Measurements from ENCODE around the gene NTRK1.
A peak's percentile ranks its signal among the peaks of the same experiment; 100 is the strongest.

Gene NTRK1

DNA sequence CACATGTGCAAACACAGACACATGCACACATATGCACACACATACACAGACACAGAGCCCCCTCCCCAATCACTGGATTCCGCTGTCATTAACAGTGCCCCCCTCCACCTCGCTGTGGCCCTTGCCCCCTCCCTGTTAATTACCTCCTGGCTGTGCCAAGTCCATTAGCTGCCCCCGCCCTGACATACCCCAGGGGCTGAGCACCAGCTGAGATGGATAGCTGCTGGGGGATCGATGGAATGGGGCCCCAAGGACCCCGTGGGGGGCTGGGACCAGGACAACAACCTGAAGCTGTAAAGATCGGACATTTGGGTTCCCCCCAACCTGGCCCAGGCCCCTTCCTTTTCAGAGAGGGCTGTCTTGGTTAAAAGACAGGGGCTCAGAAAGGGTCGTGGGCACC lies 23.3 kb downstream of the NTRK1 start:
- DNase-seq = no peak

DNA sequence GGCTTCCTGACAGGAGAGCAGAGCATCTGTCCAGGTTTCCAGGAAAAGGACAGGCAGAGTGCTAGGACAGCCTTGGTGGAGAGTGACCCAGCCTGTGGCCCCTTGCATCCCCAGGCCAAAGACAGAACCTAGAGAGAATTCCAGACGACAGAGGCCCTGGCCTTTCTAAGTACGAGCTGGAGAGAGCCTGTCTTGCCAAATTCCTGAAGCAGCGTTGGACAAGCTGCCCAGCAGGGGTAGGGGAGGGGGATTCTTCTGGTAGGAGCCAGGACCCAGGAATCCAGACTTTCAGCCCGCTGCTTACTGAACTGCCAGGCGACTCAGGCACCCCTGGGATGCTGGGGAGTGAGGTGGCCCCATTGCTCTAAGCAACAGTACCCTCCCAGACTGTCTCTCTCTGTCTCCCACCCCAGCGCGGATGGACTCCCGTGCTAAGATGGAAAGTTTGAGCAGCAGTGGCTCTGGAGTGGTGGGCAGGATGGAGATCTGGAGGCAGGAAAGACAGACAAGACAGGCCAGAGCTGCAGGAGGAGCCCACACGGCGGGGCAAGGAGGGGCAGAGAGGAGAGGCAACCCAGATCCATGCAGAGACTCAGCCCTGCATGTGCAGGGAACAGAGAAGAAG lies 24.0 kb downstream of the NTRK1 start:
- no peak for DNase-seq

DNA sequence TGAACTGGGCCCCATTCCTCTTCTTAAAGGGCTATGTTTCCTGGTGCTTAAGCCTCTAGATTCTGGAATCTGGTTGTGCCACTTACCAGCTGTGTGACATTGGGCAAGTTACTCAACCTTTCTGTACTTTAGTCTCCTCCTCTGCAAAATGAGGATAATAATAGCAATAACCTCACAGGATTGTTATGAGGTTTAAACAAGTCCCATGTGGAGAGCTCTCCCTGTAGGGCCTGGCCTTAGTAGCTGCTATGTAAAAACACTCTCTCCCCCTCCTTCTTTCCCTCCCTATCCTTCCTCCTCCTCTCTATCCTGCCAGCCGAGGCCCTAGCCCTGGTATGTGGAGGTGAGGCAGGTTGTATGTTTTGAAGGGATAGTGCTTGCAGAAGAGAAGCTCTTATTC lies 24.6 kb downstream of the NTRK1 start:
- DNase-seq = no peak

DNA sequence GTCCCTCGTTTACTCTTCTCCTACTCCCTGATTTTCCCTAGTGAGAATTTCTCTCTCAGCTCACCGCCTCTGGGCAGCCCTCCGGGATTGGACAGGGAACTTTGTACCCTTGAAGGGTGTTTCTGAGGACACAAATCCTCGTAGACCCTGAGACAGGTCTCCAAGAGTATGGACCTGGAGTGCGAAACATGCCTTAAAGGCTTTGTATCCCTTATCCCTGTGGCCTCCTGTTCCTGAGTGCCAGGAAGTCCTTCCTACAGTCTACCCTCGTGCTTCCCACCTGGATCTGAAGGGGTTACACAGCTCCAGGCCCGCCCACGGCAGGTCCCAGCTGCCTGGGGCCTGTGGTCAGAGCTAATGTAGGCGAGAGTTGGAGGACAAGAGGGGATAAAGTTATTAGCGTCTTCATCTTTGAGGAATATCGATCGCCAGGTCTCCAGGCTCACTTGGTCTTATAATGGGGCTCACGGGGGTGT lies 25.3 kb downstream of the NTRK1 start:
- DNase-seq = no peak

DNA sequence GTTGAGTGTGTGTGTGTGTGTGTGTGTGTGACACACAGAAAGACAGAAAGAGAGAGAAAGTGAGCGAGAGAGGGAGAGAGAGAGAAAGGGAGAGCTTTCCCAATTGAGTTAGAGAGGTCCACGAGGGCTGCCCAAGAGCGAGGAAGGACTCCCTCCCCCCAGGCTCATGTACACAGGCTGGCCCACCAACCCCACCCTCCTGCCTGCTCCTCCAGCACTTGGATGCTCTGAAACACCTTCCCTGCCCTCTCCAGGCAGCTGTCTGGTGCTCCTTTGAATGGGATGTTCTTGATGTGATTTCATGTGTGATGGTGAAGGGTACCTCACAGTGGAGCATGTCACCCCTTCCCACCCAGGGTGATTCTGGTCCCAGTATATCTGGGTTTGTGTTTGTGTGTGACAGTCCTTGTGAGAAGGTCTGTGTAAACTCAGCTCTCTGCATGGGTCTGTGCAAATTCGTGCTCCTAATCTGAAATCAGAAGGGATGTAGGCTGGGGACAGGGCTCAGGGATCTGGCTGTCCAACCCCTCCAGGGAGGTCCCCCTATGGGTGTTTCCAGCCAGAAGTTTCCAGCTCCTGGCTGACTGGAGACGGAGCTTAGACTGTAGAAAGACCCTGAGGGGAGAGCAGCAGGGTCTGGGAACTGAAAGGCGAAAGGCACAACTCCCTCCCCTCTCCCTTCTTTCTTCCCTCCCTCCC lies 26.1 kb downstream of the NTRK1 start:
- no peak for DNase-seq

DNA sequence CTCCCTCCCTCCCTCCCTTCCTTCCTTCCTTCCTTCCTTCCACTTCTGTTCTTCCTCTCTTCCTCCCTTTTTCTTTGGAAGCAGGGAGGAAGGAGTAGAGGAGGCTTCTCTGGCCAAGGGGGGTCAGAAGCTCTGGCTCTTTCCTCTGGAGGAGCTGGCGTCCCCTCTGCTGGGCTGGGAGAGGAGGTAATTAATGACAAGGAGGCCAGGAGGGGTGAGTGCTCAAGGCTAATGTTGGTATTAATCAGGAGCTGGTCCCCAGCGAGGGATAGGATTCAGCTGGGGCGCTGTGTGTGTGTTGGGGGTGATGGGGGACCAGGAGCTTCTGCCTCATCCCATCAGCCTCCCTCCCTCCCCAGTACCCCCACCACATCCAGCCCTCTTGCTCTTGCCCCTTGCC lies 26.7 kb downstream of the NTRK1 start:
- DNase-seq = no peak

DNA sequence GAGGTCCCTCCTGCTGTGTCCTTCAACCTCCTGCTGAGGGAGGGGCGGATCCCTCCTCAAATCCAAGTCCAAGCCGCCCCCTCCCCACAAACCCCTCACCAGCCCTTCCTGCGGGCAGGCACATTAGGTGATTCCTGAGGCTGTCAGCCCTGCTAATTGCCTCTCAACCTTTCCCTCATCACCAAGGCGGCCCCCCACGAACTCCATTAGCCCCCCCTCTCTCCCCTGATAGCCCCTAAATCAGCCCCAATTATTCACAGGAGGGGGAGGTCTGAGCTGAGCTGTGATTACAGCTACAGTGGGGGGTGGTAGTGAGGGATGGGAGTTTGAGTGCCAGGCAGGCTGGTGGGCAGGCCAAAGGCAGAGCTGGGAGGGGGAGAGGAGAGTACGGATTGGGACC lies 27.1 kb downstream of the NTRK1 start:
- DNase-seq = no peak

DNA sequence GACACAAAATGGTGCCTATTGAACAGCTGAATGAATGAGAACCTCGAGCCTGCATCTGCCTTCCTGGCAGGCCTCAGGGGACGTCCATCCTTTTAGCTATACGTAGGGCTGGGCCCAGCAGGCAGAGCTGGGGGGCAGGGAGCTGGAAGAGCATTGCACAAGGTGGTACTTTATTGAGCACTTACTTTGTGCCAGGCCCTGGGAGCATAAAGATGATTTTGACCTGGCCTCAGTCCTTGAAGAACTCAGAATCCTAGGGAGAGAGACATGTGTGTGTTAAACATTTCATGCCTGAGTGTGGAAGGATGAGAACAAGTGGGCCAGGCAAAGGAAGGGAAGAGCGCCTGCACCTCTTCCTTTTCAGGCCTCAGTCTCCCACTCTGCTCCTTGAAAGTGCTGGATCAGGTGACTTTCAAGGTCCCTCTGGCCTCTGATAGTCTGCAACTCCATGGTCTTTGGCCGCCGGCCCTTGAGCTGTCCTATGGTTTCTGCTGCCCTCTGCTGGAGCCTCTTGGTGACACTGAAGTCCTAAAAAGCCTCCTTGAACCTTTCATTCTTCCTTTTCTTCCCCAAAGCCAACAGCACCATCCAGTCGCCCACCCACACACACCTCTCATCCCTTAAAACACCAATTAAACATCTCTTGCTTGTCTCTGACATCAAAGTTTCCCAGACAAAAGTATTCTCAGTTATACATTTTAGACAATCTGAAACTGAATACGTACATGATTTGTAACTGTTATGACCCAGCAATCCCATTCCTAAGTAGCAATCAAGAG lies 29.3 kb downstream of the NTRK1 start:
- peak; percentile 74 for DNase-seq

DNA sequence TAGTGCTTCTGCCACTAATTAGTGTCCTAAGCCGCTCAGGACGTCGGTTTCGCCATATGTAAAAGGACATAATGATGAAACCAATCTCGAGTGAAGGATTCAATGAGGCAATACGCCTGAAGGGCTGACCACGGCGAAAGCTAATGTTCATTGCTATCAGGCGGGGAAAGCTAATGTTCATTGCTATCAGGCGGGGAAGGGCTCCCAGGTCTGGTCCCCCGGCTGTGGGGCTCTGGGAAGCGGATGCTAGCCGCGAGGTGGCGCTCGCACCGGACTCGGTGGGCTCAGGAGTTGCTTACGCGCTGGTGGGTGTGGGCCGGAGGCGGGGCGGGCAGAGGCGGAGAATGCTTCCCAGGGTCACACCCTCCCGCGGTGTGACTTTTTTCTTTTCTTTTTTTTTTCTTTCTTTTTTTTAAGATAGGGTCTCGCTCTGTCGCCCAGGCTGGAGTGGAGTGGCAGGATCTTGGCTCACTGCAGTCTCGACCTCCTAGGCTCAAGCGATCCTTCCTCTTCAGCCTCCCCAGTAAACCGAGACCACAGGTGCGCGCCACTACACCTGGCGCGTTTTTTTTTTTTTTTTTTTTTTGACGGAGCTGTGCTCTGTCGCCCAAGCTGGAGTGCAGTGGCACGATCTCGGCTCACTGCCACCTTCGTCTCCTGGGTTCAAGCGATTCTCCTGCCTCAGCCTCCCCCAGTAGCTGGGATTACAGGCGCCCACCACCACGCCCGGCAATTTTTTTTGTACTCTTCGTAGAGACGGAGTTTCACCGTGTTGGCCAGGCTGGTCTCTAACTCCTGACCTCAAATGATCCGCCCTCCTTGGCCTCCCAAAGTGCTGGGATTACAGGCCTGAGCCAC lies 31.8 kb downstream of the NTRK1 start:
- DNase-seq = no peak

DNA sequence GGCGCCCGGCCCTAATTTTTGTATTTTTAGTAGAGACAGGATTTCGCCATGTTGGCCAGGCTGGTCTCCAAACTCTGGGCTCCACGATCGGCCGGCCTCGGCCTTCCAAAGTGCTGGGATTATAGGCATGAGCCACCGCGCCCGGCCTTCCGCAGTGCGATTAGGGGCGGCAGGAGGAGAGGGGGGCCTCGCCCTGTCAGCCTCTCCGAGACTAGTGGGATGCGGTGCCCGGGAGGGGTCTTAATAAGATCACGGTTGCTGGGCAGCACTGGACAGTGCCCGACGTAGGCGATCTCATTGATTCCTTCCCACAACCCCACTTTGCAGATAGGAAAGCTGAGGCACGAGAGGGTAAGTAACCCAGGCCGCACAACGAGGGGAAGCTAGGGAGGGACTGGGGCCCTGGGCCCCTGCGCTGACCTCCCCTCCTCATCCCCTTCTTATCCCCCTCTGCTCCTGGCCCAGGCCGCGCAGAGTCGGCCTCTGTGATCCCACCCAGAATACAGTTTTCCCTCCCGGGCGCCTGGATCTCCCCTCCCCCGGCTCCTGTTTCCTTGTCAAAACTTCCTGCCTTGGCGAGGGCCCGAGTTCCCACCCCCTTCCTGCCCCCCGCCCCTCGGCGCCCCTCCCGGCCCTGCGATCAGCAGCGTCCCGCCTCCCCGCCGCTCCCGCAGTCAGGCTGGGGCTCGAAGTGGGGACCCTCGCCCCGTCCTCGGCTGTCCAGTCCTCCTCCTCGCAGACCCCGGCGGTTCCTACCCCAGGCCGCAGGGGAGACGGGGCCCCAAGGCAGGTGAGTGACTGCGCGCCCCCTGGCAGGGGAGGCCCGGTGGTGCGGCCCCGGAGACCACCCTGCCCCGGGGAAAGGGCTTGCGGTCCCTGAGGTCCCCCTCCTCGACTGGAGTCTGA lies 32.6 kb downstream of the NTRK1 start, which contains the start of gene PEAR1:
Gene PEAR1 (plus strand): TSS at position 671 of the 906 bp plus-strand sequence. CDS start 10,209 bp downstream, outside the sequence.
- DNase-seq = no peak

DNA sequence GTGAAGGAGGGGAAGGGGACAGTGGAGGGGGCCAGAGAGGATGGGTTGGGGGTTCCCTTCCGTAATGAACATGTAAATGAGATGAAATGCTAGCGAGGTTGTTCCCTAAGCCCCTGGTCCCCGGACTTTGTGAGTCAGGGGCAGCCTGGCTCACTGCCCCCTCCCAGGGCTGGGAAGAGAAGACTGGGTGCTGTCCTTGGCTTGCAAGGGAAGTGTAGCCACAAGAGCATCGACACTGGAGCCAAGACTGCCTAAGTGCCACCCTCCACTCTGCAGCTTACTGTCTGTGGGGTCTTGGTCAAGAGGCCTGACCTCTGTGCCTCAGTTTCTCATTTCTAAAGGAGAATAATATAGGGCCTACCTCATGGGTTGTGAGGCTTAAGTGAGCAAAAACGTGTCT lies 33.3 kb downstream of the NTRK1 start:
- no peak for DNase-seq

DNA sequence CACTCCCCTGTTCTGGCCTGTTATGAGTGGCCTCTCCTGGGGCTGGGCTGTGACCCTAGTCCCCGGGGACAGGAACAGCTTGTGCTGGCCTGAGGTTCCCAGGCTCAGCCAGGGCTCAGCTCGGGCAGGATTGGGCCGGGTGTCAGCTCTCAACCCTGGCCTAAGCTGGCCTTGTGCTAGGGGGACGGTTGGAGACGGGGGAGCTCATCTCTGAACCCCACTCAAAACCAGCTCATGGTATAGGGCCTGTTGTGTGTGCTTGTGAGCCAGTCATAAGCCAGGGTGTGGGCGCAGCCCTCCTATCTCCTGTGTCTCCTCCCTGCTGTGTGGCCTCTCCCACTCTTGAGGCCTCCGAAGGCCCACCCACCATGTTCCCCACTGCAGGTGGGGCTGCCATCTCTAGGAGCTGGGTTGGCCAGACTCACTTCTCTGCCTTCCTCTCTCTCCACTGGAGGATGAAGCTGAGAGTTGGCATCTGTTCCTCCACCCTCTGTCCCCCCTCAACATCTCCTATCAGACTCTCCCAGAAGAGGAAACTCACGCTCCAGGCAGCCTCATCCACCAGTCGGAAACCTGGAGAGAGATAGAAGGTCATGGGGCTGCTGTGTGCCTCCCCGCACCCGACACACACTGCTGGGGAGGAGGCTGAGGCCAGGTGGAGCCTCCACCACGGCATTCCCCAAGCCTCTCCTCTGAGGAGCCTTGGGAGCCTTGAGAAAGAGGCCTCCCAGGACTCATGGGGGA lies 34.2 kb downstream of the NTRK1 start:
- DNase-seq = no peak

DNA sequence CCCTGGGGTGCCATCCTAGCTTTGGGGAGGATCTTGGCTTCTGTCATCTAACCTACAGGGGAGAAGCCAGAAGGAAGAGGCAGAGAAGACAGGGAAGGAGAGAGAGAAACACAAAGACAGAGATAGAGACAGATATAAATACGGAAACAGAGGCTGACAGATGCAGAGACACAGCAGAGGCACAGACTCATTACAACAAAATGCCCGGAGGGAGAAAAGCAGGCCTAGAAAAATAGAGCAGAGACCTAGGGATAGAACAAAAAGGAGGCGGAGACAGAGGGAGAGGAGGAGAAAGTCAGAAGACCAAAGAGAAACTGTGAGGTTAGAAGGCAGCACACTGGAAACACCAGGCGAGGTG lies 34.8 kb downstream of the NTRK1 start:
- DNase-seq = no peak

DNA sequence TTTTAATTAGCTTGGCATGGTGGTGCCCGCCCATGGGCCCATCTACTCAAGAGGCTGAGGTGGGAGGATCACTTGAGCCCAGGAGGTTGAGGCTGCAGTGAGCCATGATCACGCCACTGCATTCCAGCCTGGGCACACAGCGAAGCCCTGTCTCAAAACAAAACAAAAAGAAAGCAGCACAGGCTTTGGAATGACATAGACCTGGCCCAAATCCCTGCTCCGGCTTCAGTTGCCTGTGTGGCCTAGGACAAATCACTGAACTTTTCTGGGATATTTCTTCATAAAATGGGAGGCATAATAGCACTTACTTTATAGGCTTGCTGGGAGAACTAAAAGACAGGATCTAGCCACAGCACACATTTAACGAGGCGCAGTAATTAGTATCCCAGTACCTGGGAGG lies 35.3 kb downstream of the NTRK1 start:
- DNase-seq = no peak

DNA sequence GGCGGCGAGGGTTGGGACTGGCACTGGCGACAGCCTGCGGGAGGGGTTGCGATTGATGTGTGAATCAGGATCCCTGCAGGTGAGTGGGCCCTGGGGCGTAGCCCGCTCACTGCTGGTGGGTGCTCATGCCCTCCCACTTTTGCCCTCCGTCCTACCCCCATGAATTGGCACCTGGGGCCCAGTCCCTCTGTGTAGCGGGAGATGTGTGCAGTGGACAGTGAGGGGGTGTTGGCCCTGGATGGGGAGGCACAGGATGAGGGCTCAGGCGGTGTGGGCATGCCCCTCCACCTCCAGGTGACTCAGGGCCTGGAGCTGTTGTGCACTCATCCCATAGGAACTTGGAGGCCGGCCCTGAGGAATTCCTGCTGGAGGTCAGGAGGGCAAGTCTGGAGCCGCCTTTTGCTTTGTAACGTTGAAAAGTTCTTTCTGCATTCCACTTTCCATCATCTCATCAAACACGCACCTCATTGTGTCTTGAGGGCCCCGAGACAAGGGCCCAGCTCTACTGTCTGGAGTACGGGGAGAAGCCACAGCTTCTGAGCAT lies 35.9 kb downstream of the NTRK1 start:
- DNase-seq = no peak

DNA sequence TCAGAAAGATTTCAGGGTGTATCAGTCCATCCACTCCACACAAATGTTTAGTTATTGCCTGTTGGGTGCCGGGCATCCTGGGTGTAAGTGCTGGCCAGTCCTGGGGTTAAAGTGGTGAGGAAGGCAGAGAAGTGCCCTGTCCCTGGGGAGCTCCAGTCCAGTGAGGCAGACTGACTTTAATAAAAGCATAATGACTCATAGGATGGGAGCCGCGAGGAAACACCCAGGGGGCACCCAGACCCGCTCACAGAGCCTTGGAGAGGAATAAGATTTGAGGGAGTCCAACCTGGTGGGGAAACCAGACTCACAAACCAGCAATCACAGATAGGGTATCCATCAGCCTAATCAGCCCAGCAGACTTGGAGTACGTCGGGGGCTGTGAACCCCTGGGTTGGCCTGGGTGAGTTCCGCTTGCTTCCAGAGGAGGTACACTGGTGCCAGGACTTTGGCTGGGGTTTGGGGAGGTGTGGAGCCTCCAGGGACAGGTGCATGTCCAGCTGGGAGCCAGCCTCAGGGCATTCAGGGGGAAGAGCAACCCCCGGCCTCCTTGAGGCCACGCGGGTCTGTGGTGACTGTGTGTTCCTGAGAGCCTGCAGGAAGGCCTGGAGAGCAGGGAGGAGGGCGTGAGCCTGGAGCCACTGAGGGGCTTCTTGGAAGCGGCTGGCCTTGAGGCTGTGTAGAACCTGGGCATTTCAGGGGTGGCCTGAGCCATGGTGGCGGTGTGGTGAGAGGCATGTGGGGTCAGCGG lies 36.6 kb downstream of the NTRK1 start:
- DNase-seq = no peak

DNA sequence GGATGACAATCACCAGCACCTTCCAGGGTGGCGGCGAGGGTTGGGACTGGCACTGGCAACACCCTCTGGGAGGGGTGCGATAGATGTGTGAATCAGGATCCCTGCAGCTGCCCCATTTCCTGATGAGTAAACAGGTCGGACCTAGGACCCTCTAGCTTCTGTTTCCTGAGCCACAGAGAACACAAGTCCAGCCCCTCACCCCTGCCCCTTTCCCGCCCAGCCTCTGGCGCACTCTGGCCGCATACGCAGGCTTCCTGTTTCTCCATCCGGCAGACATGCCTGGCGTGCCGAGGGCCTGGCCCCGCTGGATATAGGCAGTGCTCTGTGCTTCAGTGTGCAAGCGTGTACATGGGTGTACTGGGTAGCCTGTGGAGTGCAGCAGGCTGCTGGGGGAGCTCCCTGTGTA lies 37.5 kb downstream of the NTRK1 start:
- no peak for DNase-seq

DNA sequence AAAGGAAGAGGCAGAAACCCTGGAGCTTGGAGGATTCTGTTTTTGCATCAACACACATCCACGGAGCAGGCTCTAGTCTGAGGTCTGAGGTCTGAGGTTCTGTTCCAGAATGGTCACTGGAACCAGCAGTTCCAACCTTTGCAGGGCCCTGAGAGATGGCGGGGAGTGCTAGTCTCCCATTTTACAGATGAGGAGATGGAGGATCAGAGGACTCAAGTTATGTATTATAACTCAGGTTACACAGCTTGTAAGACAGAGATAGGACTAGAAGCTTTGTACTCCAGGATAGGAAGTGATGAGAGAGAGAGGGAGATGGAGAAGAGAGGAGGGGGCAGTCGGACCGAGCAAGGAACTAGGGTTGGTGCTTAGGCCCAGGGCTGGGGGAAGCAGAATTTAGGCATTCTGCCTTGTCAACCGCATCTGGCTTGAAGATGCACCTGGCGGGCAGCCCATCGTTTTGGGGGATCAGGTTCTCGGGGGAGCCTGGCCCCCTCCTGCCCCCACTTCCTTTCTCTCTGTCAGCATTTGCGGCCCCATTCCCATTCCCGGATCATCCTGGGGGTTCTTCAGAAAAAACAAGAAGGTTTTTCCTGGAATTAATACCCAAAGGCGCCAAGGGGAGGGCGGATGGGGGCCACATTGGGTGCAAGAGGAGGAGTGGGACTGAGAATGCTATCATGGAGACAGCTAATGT lies 38.5 kb downstream of the NTRK1 start:
- DNase-seq = no peak

DNA sequence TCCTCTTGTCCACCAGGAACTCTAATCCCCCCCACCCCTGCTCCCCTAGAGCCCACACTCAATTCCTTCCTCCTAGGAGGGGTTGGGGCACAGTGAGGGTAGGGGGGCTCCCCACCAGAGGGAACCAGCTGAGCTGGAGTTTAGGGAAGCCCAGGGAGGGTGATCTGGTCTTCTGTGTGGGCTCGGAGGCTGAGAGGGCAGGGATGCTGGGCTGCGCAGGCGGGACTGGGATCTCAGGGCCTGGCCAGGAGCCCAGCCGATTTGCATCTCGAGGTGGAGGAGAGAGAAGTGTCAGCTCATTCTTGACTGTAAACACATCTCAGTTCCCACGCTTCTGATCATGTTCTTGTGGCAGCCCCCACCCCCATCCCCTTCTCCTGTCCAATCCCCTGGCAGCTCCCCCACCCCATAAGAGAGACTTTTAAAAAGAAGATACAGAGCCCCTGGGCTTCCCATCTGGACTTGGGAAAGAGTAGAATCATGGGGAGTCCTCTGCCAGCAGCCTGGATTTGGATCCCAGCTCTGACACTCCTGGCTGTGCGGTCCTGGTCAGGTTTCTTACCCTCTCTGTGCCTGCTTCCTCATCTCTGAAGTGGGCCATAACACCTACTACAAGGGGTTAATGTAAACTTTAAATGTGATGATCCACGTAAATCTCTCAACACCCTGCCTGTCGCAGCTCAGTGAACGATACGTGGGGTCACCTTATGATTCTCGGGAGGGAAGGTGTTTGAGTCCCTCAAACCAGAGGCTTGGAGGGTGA lies 39.5 kb downstream of the NTRK1 start:
- DNase-seq = no peak
